BE2C (cell line): ENCODE data around the gene TGFBR3L.
A peak's percentile ranks its signal among the peaks of the same experiment; 100 is the strongest.

ENCODE experiments used
- DNase-seq: peaks from one replicate; pipeline ENCODE4 v3.0.0-alpha.2; 2020
- H3K27me3 ChIP-seq: fragments of 250-450 bp; sonication (Bioruptor Pico); 2 replicates; pipeline ENCODE4 v1.5.1; 2020; ENCODE audit warnings: mild to moderate bottlenecking
- H3K36me3 ChIP-seq: fragments of 250-450 bp; sonication (Bioruptor Pico); 2 replicates; pipeline ENCODE4 v1.5.1; 2020; ENCODE audit warnings: mild to moderate bottlenecking
- H3K4me1 ChIP-seq: fragments of 250-450 bp; sonication (Bioruptor Pico); 2 replicates; pipeline ENCODE4 v1.5.1; 2020
- H3K4me3 ChIP-seq: 2 replicates; pipeline ENCODE4 v1.5.1; 2011; ENCODE audit warnings: low read depth, low read length
- H3K9me3 ChIP-seq: fragments of 250-450 bp; sonication (Bioruptor Pico); 2 replicates; pipeline ENCODE4 v1.5.1; 2020
- CTCF ChIP-seq: IDR thresholded peaks from 2 replicates; pipeline ENCODE4 v1.5.1; 2012; ENCODE audit warnings: mild to moderate bottlenecking, low read depth, low read length

TGFBR3L gene

DNA sequence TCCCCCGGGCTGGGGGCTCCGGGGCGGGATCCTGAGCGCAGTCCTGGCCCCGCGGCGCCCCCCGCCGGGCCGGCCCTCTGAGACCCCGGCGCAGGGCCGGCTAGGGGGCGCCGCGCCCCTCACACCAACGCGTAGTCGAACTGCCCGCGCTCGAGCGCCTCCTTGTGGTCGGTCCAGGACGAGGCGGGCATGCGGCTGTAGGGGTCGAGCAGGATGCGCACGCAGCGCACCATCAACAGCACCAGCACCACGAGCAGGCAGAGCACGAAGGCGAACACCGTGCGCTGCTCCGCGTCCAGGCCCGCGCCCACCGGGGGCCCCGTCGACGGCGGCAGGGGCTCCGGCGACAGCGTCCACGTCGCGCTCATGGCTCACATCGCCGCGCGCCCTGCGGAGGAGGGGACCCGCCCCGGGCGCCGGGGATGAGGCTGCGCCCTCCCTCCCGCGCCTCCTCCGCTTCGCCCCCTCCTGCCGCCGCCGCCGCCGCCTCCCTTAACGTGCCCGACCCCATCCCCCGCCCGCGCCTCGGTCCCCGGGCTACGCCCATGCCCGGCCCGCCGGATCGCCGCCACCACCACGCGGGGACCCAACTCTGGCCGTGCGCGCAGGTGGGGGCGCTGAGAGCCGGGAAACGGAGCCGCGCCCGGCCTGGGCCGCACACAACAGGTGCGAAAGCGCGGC, 10.7 kb downstream of the TGFBR3L start:
- peak; percentile 93 for DNase-seq
- Histone ChIP-seq H3K4me1 (peaks cover 30% of the 10 kb centered on the region), H3K9me3 (no peaks in the 10 kb centered on the region), H3K36me3 (peaks cover under 1% of the 10 kb centered on the region), H3K4me3 (peak overlapping the region; percentile 19), H3K27me3 (no peaks in the 10 kb centered on the region)
- peak; percentile 75 for TF ChIP-seq CTCF

DNA sequence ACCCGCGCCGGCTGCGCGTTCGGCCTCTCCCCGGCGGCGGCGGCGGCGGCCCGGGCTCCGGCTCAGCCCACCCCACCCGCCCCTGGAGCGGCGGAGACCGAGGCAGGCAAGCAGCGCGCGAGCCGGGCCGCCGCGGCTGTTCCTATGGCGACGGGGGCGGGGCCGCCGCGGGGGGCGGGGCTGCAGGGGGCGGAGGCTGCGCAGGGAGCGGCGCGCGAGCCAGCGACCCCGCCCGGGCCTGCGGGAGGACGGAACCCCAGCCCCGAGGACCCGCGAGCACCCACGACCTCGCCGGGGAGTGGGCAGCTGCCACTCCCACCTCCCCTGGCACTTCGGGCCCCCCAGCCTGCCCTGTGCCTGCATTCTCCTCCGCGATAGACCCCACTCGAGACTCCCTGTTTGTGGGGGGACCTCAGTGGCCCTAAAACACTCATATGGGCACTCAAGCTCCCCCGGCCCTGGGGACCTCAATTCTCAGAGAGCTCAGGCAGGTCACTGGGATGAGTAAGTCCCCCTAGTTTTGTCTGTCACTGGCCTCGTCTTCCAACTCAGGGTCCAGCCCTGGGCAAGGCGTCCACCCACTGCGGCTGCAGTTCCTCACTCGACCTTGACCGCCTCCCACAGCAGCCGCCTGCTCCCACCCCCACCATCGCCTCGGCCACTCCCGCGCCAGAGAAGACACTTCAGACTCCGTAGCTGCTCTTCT, 11.5 kb downstream of the TGFBR3L start, which contains the start of gene CTXN1:
CTXN1 (minus strand) TSS at position 115 of the 706 bp plus-strand sequence. CDS start 597 bp downstream, outside the sequence.
- peak; percentile 91 for DNase-seq
- peaks cover 30% of the 10 kb centered on the region for H3K4me1 ChIP-seq
- peak within 1 kb of the TSS; percentile 48 for H3K4me3 ChIP-seq
- H3K9me3 ChIP-seq = no peaks in the 10 kb centered on the region
- H3K27me3 ChIP-seq = no peaks in the 10 kb centered on the region
- peaks cover 7% of the 10 kb centered on the region for H3K36me3 ChIP-seq
- no peak for TF ChIP-seq CTCF

- Histone ChIP-seq H3K9me3 (no peaks in the 10 kb centered on the region), H3K4me3 (peak overlapping the region; percentile 48), H3K36me3 (peaks cover 15% of the 10 kb centered on the region), H3K4me1 (peaks cover 30% of the 10 kb centered on the region), H3K27me3 (no peaks in the 10 kb centered on the region)
- no peak for TF ChIP-seq CTCF
- peak; percentile 57 for DNase-seq
These were observed 12.3 kb downstream of the TGFBR3L start for GRCh38 chr19:7926727-7927604.

DNA sequence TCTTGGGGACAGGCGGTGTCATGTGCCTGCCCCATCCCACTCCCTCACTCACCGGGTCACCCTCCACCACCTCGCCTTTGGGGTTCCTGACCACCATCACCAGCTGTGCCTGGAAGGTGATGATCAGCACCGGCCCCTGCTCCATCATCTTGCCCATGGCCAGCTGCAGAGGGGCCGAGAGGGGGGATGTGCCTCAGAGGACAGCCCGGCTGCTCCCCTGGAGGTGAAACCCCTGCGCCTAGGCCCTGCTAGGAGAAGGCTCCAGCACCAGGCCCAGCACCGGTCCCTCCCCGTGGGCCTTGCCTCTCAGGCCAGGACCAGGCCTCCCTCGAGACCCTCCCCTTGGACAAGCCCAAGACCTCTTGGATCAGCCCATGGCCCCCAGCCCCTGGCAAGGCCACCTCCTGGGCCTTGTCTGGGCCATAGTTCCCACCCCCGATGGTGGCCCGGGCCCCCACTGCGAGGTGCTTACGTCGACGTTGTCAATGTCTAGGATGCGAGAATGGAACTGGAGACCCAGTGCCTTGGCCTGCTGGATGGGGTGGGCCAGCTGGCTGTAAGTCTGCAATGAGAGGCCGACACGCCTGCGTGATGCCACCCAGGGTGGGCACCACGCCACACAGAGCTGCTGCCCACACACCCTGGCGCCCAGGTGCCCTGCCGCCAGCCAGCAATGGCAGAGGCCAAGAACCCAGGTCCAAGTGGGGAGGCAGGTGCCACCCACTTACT, 13.1 kb downstream of the TGFBR3L start:
- no peaks in the 10 kb centered on the region for H3K9me3 ChIP-seq
- H3K4me3 ChIP-seq = no peak overlapping the region; the same call in 1 of the 2 replicates
- no peak for TF ChIP-seq CTCF
- peaks cover 30% of the 10 kb centered on the region for H3K4me1 ChIP-seq
- peaks cover 23% of the 10 kb centered on the region for H3K36me3 ChIP-seq
- no peak for DNase-seq
- no peaks in the 10 kb centered on the region for H3K27me3 ChIP-seq

DNA sequence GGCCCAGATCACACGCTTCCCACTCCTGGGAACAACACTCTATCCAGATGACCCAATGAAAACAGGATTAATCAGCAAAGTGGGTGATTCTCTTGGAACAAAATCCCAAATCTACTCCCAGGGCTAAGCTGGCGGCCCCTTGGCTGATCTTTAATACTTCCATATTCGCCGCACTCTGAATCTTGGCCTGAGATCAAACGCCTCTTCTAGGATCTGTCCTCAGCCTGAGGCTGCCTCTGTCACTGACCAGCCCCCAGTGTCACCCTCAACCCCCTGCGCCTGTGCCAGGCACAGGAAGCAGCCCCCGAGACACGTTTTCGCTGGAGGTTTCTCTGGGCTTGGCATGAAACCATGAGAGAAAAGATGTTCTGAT, 13.7 kb downstream of the TGFBR3L start:
- Histone ChIP-seq H3K36me3 (peaks cover 29% of the 10 kb centered on the region), H3K4me1 (peaks cover 30% of the 10 kb centered on the region), H3K4me3 (peak overlapping the region; percentile 0; the same call in 1 of the 2 replicates), H3K9me3 (no peaks in the 10 kb centered on the region), H3K27me3 (no peaks in the 10 kb centered on the region)
- peak; percentile 56 for DNase-seq
- TF ChIP-seq CTCF = no peak
